Retina (tissue), 1 donor: Measurements from ENCODE around the gene GMDS.

Experiments used
- DNase-seq: peaks from one replicate; pipeline ENCODE4 v3.0.0-alpha.2; 2016

Gene GMDS

DNA sequence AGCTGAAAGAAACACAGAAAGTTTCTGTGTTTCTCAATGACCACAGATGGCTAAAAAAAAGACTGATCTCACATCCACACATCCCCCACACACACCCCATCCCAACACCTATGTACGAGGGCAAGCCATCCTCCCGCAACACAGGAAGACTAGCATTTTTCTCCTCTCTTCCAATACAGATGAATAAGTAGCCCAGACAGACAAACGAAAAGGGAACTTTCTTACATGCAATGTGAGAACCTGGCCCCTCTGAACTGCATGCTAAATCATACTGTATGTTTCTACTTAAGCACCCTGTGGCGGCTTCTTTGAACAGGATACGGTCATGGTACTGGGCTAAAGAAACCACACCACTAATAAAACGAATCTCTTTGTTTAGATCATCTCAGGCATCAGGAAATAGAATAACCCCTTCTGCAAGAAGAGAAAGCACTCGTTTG, 116.2 kb downstream of the GMDS start:
- no peak for DNase-seq

DNA sequence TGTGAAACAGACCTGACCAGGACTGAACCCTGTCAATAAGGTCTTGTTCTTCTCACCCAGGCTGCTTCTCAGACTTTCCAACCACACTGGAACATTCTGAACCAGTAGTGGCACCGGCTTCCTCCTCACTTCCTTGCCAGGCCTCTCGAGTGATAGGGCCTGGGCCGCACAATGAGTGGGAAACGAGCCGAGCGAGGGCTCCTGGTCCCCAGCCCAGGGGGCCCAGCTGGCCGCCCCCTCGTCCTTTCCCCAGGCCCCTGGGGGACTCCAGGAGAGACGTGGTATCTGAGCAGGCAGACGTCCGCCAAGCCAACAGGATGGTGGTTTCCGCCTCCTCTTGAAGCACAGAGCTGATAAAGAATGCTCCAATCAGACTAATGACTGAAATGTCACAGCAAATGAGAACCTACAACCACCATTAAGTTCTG, 117.9 kb downstream of the GMDS start:
- DNase-seq = no peak

DNA sequence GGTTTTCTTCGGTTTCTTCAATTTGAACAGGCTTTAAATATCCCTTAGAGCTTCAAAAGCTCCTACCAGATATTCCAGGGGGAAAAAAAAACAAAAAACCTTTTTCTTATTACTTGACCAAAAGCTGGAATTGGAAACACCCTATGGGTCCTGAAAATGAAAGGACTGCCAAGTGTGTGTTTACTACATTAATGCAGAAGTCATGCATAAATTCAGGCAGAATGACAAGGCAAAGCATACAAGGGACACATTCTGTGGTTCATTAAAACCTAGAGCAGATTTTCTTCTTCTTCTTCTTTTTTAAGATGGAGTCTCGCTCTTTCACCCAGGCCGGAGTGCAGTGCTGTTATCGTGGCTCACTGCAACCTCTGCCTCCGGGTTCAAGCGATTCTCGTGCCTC, 119.1 kb downstream of the GMDS start:
- DNase-seq = no peak

DNA sequence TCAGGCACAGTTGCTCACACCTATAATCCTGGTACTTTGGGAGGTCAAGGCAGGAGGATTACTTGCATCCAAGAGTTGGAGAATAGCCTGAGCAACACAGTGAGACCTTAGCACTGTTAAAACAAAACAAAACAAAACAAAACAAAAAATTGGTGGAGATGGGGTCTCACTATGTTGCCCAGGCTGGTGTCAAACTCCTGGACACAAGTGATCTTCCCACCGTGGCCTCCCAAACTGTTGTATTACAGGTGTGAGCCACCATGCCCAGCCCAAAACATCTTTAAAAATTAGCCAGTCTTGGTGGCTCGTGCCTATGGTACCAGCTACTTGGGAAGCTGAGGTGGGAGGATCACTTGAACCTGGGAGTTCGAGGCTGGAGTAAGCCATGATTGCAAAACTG, 120.2 kb downstream of the GMDS start:
- DNase-seq = no peak

DNA sequence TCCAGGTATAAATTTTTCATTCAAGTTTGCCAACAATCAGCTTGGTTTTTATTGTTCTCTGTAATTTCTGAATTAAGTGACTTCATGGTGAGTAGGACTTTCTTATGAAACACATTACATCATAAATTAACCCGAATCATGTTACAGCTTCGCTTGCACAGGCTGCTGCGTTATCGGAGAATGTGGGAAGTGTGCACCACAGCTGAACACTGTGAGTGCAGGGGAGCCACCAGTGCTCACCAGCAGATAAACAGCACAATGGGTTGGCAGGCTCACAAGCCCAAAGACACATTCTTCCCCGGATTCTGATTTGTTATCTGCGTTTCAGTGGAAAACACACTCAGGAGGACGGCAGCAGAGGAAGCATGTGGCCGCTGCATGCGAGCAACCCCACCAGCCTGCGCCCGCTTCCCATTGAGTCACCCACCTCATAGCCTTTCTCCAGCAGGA, 121.1 kb downstream of the GMDS start:
- DNase-seq = no peak

DNA sequence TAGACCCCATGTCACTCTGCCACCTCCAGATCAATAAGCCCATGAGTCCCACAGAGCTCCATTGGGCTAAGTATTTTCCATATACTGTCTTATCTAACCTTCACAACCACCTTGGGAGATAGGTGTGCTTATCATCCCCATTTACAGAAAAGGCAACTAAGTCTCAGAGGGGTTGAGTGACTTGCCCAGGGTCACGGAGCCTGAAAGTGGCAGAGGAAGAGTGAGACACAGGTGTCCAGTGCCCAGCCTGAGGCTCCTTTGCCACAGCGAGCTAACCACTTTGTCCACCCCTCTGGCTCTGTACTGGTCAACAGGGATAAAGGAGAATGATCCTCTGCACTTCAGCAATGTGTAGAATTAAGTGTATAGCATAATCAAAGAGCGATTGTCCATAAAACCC, 124.5 kb downstream of the GMDS start:
- DNase-seq = no peak

DNA sequence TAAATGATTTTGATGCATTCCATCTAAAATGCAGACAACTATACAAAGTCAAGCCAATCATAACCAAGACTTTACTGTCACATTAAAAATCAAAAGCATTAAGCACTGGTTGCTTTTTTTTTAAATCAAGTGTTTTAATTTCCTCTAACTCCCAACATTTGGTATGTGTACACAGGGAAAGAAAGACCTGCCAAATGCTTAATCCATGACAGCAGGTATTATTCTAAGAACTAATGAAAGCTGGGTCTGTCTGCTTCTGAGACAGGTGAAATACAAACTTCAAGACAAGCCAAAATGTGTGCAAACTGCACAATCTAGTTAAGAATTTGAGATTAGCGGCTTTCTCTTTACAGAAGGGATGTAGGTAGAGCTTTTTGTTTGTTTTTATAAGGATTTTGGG, 126.1 kb downstream of the GMDS start:
- DNase-seq = no peak

DNA sequence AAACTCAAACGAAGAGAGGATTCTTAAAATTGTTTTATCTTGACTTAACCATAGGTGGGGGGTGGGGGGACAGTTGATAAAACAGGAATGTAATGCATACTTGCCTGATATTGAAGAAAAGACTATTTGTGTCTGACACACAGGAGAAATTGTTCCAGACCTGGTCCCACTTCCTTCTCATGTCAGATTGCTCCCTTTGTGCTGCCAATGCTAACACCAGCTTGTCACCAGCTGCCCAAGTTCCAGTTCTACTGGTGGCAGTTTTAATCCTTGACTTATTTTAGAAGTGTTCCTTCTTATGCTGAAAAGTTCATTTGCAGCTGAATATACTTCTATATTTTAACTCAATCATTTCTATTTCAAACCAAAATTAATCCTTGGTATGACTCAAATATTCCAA, 127.3 kb downstream of the GMDS start:
- DNase-seq = no peak

DNA sequence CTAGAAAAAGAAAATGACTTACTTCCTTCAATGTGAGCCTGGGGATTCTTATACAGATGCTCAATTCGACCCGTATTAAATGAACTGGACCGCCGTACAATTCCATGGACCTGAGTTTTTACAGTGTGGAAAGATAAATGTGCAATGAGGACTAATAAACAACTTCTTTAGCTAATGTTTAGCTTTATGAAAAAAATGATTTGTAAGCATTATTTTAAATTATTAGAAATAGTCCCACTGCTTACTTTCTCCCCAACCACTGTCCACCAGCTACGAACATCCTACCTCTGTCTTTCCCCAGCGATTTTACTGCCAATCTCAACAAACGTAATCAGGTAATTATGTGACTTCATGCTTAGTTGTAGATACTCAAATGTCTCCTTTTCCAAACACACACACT, 128.0 kb downstream of the GMDS start:
- DNase-seq = no peak

DNA sequence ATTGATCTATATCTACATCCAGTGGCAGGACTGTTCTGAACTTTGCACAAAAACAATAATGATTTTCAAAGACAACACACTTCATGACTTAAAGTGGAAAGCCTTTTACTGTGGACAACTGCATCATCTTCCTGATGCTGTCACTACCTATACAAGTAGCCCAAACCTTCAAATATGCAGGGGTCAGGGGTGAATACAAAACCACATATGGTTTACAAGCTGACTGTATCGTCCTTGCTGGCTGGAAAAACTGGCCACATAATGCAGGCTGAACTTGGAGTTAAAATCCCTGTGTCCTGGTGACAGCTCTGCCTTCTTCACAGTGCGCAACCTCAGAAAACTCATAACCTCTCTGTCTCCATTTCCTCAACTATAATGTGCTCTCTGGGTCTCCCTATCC, 128.9 kb downstream of the GMDS start:
- DNase-seq = no peak

DNA sequence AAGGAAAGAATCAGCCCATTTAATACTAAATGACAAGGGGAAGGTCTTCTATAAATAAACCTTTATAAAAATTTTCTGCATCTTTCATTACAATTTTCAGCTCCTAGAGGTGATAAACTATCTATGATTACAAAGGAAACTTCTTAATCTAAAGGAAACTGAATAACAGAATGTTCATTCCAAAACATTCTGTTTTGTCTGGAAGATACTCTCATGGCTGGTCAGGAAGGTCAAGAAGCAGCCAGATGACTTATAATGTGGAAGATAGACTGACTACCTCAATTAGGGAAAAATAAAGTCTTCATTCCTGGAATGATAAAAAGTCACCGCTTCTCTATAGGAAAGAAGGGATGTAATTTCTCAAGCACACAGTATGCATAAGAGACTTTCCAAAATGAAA, 131.3 kb downstream of the GMDS start:
- DNase-seq = no peak

DNA sequence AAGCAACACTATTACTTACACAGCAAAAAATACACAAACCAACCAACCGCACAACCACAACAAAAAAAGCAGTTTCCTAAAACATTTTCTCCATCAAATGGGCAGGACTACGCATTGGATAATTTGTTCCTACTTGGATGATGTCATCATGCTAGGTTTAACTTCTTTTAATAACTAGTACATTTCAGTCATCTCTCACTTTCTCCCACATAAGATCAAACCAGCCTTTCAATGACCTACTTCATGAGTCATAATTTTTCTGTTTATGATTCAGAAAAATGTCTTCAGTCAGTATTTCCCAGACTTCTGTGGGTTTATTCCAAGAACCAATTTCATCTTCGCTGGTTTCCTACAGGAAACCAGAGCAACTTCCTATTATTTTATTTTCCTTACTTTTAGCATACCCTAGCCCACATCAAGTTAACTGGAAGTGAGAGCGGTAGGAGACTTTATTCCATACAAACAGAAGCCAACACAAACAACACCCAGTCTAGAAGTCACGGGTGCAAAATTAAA, 134.2 kb downstream of the GMDS start:
- no peak for DNase-seq

DNA sequence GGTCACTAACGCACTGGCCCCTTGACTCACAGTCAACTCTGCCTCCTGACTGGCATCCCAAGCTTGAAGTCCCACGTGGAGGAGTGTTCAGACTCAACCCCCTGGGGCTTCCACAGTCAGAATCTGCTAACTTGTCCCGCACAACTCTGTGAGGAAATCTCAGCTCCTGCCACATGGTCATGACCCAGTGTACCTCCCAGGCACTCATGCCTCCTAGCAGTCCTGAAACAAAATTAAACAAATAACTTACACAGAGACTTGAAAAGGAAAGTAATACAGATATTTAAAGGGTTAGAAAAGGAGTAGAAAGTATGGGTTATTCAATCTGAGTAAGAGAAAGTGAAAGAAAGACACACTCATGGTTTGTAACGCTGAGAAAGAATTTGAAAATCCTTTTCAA, 134.9 kb downstream of the GMDS start:
- no peak for DNase-seq

DNA sequence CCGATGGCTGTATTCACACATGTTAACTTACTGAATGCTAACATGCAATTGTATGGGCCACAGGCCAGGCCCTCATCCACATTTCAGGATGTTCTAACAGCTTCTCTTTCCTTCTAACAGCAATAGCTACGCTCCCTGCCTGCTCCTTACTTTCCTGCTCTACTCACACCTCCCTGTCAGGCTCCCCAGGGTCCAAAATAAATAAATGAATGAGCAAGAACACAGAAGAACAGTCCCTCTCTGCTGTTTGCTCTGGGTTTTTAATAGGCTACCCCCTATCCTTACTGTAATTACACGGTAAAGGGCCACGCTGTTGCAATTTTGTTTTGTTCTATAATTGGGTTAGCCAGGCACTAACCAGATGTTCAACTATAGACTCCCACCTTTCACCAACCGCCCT, 135.6 kb downstream of the GMDS start:
- DNase-seq = no peak

DNA sequence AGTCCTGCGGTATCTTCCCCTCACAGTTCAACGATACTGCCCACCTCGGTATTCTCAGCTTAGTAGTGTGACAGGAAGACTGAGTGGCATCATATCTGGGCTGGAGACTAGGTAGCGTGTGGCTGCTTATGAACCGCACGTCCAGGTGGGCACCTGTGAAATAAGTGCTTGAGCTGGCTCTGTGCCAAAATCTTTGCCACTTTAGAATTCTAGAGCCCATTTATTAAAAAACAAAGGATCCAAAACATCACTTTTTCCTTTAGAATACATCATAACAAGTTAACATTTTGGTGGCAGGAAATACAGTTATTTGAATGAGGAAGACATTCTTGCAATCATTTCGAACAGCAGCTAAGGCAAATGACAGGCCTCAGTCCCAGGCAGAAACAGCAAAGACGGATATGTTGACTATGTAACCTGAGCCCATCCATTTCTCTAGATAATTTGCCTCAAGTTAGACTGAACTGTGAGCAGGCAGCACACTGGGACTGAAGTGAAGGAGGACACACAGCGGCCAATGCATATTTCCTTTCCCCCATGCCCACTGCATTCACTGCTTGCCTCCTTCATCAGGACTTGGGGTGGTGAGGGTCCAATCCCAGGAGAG, 136.6 kb downstream of the GMDS start:
- no peak for DNase-seq

DNA sequence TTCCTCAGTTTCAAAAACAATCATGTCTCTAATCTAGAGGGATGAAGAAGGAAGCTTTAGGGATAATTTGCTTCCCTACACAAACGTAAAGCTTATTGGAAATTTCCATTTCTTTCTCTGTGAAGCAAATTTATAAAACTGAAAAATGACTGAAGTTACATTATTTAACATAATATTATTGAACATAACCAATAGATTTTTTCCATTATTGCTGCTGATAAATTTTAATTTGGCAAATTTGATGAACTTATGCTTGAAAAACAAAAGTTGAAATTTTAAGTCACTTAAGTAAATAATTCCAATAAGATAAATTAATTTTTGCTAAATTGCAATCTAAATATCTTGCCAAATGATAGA, 140.9 kb downstream of the GMDS start:
- no peak for DNase-seq

DNA sequence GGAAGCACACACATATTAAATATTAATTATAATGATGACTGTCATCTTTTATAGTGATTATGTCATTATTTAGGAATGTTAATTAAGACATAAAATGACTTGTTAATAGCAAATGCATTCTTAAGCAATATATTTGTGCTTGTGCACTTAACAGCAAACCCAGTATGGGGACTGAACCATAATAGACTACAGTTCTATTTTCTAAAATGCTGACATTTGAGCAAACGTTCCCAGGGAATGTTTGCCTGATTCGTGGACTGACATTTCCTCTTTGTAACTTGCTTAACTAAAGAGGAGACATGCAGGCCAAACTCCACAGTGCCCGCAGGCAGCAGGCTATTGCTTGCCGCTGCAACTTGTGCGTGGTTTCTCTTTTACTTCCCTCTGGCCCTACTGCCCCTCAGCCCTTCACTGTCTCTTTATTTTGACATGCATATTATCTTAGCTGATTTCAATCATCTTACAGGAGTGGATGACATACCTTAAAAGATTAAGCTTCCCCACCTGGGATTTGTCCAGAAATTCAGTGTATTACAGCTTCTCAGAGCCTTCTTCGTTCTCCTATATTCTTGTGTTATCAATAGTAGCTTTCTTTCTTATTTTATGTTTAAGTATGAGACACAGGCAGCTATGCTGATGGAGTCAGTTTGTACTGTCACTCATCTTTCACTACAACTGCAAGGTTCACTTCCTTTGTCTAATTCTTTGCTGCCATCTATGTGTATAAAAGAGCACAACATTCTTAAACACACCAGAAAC, 141.5 kb downstream of the GMDS start:
- peak; percentile 50 for DNase-seq

DNA sequence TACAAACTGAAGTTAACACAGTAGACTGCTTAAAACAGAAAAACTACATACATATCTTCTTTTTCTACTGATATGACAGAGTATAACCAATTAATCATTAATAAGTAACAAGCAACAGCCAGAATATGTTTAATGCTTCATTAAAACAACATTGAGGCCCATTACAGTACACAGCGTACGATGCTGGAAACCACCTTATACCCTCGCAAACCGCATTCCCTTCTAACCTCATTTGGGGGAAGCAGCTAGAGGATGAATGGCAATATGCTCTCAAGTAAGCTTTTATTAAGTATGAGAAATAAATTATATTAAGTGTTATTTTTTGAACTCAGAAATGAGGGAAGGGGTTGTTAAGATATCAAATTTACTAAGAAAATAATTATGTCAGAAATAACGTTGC, 142.4 kb downstream of the GMDS start:
- no peak for DNase-seq

DNA sequence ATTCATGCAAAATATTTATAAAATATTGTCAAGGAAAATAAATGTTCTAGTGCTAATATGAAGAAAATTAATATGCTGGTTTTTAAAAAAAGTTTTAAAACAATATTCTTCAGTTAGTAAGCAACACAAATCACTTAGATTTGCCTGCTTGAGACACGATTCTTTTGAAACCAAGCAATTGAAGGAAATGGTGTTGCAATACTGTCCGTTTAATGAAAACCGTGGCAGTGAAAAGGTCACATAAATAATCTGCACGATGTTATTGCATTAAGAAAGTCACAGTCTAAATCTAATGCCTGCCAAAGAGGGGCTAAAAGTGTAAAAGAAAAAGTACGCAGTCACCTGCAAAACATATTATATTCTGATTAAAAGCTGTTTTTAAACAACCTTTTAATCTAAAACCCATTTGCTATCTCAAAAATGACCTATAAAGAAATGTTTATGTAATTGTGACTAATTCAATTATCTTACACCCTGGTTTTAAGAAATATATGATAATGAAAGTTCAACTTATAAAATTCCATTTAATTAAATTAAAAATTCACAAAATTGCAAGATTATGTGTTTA, 143.0 kb downstream of the GMDS start:
- no peak for DNase-seq

DNA sequence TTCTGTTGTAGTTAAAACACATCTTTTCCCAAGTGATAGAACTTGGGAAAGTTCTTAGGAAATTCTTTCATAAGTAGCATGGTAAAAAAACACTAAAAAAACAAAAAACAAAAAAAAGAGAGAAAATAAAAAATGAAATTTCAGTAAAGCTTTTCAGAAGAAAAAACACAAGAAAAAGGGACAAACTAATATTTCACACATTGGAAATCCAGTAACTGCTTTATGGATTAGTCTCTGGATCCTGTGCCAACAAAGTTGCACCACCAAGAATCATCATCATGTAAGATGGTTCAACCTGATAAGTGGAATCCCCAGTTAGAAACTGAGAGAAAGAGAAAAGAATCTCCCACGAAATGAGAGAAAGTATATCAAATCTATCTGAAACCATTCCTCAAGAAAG, 144.2 kb downstream of the GMDS start:
- no peak for DNase-seq

DNA sequence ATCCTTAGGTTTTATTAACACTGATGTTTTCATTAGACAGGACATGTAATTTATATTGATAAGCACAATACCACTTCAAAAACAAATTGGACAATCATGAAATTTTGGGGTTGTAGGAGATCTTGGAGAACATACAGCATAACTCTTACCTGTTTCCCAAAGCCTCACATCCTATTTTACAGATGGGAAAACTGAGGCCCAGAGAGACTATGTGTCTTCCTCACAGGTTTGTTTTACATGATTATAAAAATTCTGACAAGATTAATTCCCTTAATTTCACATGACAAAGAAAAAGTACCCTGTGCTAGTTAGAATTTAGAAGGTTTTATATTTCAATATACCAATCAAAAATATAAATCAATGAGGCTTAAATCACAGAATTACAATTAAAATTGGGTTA, 145.5 kb downstream of the GMDS start:
- DNase-seq = no peak

DNA sequence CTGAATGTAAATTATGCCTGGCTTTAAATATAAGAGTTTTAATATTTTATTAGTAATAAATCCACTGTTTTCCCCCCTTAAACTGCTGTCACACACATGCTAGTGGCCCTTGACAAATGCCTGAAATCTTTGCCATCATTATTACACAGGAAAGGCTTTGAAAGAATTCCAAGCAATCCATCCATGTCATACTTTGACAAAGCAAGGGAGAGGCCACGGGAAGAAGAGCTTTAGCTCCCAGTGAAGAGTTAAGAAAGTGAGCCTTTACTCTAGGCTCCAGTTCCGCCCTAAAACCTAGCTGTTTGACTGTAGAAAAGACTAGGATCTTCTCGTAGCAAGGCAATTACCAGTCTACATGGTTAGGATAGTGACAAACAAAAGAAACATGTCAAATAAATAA, 147.9 kb downstream of the GMDS start:
- no peak for DNase-seq

DNA sequence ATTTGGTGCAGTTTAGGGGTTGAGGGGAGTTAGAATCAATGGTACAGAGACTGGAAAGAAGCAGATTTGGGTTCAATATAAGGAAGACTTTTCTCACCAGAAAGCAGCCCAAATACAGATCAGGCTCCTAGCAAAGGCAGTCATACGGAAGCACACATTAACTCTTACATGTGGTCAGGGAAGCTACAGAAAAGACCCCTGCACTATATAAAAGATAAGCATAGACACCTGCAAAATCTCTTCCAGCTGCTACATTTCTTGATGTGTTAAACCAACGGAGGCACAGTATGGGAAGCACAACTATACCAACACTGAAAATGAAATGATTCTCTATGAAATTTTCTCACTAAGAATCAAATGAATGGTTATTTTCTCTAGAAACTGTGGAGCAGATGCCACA, 150.8 kb downstream of the GMDS start:
- no peak for DNase-seq

DNA sequence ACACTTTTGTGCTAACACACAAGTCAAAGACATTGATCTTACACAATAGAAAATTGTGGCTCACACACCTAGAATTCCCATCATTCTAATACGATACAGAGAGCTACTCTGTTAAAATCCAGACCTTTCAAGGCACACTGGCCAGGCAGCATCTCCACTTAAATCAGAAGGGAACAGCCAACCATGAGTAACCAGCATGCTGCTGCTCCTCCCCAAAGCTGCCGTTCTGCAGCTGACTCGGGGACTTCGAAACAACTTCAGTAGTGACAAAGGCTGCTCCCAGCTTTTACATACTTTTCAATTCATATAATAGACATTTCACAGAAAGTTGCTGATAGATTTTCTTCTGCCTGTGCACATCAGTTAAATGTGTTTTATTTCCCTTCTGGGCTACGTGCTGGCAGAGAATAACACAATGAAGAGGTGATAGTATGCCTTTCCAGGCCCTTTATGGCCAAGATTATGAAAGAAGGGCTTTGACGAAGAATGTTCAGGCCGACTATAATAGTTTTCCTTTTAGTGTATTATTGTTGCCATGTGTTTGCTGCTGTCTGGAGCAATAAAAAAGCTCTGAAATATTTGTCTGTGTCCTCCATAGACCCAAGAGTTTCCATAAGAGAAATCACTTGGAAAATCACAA, 159.0 kb downstream of the GMDS start:
- DNase-seq = peak; percentile 35
